G401.6 (cell line): ENCODE data around the gene RIC8B.
A peak's percentile ranks its signal among the peaks of the same experiment; 100 is the strongest.

ENCODE experiments used
- FAIRE-seq: peaks from 2 replicates; lab custom pipeline; 2012; peaks lifted over from hg19 to GRCh38; lab: Jason Lieb, UNC

RIC8B gene

DNA sequence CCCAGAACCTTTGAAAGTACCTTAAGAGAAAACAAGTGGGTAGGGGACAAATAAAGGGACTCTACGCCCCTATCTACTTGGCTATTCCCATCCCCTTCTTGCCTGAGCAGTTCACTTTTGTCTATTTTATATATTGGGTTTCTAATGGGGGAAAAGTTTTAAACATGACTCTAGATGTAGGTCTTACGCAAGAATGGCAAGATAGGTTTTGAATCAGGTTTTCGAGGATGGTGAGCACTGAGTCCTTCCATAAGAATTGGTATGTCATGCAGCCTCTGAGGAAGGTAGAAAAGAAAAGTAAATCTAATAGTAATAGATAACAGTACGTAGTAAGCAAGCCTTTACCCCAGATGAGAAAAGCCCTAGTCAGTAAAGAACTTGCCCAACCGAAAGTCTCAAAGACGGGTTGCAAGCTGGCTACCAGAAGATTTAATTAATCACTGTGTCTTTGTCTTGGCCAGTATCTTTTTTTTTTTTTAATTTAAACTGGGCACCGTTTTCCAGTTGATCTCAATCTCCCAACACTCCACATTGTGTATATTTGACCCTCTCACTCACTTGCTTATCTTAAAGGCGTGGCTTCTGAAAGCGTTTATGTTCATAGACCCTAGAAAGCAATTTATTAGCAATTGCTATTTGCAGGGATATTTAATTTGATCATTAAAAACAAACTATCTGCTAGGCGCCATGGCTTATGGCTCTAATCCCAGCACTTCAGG, 94.7 kb downstream of the RIC8B start:
- FAIRE-seq = no peak

DNA sequence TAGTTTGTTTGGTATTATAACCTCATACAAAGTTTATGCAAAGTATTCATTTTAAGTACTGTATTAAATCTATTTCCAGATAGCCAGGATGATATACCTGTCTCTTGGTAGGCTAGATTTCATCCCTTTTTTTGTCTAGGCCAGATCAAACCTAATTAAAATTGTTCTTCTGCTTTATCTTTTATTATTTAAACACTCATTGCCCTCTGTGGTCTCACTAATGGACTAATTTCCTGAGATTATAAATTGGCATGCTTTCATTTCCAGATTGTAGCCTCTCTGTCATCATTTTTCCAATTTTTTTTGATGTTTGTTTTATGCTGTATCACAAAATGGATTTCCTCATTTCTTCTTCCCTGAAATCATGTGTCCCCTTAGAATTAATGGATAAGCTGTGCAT, 95.6 kb downstream of the RIC8B start:
- FAIRE-seq = no peak

DNA sequence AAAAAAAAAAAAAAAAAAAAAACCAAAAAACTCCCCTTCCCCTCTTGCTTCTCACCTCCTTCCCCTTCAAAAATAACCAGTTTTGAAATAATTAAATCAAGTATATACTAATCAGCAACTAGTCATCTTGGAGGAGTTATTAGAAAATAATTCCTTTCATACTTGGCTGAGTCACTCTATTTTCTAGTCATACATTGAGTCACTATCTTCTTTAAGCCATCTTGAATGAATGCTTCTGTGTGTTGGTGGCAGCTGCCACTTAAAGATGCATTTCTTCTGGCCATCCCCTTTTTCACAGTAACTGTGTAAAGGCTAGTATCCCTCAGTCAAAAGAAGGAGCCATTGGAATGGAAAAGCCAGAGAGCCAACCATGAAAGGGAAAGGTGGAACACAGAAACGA, 97.0 kb downstream of the RIC8B start:
- no peak for FAIRE-seq

DNA sequence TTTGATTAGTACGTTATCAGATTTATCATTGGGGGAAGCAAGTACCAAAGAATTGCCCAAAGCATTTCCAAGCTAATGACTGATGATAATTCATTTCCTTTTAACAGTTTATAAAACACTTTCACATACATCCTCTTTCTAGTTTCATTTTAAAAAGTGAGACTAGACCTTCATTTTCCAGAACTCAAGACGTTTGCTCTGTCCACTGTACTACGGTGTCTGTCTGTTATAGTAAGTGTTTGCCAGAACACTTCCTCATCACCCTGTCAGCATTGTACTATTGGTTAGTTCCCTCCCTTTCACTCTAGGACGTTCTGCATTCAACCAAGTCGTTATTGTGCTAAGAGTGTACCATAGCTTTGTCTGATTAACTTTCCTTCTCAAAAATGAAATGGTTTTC, 99.5 kb downstream of the RIC8B start:
- FAIRE-seq = no peak

DNA sequence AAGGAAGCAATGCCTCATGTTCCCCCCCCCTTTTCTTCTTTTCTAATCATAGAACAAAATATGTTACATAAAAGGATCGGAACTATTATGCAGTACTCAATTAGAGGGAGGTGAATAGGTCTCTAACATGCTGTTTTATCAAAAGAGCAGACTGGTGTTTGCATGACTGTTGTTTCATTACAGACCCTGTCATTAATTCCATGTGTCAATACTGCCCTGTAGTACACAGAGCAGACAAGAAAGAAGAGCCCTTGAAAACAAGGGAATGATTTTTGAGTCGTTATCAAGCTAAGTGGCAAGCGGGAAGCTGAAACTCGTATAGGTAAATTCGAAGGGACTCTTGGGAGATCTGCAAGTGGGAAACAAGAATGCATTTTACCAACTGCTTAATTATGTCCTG, 104.3 kb downstream of the RIC8B start:
- no peak for FAIRE-seq

DNA sequence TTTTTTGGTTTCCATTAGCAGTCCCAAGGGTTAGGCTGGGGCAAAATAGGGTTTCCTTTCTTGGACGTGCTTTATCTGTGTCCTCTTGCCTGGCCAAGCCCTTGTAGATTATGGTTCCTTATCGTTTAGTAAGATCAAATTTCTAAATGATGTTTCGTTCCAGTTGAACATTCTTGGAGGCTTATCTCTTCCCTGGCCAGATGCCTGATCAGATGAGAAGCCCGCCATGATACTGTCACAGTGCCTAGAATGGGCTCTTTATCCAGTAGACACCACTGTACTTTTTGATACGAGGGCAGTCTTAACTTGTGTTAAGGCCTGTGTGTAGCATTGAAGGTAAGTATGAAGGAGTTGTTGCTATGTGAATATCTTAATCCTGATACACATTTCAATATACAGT, 105.1 kb downstream of the RIC8B start:
- FAIRE-seq = no peak

DNA sequence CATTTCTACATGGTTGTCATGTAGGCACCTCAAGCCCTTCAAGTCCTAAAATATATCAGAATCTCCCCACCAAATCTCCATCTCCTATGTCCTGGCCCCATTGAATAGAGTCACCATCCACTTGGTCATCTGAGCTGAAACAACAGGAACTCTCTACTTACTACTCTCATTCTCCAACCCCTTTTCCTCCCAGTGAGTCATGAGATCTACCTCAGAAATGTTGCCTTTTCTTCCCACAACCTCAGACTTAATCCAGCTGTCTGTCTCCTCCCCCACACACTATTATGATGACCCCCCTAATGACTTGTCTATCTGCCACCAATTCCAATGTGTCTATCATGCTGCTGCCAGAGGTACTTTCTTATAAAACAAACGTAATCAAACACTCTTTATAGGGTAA, 108.9 kb downstream of the RIC8B start:
- no peak for FAIRE-seq

DNA sequence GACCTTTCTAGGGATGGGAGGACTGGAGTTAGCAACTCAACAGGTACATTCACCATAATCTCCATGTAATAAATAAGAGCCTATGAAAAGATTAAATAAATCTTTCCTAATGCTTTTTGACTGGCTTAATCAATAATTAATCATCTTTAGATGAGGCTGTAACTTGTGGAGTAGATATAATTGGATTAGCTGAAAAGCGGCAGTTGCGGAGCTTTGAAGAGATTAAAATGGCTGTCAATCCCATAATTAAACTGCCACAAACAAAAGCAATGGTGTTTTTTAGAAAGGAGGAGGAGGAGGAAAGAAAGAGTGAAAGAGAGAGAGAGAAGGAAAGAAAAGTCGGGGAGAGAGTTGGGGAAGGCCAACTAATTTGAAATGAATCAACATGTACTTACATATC, 110.5 kb downstream of the RIC8B start:
- FAIRE-seq = no peak

DNA sequence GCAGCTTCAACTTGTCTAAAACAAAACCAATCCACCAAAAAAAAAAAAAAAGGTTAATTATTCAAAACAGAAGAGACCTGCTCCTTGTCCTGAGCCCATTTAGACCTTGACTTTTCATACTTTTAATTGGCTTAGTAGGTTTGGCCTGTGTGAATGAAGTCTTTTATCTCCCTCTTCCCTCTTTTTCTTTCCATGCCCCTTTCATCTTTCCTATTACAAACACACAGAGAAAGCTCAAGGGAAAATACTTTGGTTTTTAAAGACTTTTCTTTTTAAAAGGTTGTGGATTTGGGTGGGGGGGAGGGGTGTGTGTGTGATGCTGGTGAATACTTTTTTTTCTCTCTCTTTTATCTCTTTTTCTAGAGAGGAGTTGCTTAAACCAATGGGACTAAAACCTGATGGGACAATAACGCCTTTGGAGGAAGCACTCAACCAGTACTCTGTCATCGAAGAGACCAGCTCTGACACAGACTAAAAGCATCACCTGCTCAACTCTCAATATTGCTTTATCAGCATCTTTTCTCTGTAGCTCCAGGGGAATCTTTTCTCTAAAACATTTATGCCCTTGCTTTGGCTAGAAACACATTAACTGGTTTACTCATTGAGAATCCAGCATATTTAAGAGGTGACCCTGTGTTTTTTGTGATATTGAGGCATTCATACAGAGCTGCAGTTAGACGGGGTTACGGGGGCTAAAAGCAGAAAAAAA, 111.2 kb downstream of the RIC8B start:
- FAIRE-seq = no peak

DNA sequence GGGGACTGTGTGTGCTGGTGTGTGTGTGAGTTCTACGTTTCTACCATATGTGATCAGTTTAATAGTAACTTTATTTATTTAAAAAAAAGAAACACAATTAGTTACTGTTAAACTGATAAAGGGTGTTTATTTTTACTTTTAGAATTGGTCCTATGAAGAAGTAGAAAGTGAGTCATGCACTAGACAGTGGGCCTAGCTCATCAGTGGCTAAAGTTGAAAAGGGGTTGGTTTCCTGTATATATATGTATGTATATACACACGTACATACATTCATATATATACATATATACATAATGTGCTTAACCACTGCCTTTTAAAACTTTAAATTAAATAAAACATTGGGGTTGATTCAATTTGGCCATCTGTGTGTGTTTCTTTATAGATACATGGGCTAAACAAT, 112.5 kb downstream of the RIC8B start:
- FAIRE-seq = no peak

DNA sequence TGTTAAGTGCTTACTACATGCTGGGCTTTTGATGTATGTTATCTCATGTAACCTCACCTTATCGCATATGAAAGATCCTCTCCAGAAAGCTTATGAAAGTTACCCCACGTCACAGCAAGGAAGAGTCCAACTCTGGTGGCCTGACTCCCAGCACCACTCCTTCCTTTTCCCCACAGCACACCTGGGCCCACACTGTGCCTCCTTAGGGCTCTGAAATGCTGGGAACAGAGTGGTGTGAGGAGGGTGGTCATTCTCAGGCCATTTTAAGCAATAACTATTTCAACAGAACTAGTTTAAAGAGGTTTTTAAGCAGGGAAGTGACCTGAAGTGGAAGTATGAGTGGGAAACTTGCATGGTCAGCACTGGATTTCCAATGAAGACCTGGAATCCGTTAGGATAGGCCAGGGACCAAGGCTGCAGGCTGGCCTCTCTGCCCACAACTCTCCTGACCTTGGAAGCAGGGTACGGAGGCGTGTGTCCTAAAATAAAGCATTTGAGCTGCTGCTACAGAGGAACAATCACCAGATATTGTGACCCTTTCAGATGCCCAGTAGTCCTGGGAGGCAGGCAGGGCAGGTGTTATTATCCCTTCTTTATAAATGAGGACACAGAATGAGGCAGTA, 114.0 kb downstream of the RIC8B start:
- FAIRE-seq = no peak

DNA sequence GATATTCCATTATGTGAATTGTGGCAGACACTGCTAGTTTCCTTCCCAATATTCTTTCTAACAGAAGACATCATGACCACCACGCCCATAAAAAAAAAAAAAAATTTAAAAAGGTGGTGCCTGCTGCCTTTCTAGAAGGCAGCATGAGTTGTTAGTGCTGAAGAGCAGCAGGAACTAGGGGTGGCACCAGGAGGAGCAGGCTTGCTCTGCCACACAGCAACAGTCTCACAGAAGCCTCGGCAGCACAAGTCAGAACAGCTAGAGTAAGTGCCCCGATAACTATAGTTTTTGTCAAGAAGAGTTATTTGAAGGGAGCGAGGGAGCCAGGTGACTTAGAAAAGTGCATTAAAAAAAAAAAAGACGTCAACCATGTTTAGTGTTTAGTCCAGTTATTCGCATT, 114.8 kb downstream of the RIC8B start:
- no peak for FAIRE-seq

DNA sequence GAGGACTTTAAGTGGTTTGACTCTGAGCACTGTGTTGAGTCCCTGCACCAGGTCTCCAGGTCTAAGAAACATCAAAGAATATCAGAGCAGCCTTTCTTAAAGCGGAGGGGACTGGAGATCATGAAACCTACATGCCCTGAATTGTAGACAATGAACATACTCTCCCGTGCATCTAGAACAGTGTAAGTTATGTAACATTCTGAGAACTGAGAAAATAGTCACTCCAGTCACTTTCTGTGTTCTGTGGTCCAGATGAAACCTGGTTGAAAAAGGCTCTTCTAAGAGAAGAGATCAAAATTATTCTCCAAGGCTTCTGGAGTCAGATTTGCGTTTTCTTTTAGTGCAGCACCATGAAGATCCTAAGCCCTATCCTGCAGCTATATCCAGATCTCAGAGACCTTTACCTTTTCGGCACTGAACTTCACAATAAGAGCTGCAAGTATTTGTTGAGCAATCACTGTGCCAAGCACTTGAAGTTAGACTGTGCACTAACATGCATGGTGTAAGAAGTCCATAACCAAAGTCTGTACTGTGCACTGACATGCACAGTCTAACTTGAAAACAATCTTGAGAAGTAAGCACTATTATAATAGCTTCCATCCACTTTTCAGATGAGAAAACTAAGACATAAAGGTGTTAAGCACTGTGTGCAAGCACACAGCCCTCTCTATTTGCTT, 115.6 kb downstream of the RIC8B start:
- FAIRE-seq = no peak

DNA sequence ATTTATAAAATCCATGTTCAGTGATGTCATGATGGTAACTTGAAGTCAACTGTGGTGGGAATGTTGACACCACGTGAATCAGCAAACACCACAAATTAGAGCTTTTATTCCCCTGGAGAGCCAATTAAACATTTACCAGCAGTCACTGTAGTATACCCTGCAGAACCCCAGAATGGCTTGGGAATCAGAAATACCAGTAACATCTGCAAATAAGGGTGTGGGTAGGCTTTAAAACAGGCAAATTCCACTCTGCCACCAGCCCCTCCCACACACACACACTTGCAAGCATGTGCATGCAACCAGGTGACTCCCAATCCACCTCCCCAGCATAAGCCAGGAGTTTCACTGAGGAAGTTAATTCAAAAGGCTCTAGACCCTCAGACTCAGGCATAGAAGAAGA, 117.6 kb downstream of the RIC8B start:
- FAIRE-seq = no peak

DNA sequence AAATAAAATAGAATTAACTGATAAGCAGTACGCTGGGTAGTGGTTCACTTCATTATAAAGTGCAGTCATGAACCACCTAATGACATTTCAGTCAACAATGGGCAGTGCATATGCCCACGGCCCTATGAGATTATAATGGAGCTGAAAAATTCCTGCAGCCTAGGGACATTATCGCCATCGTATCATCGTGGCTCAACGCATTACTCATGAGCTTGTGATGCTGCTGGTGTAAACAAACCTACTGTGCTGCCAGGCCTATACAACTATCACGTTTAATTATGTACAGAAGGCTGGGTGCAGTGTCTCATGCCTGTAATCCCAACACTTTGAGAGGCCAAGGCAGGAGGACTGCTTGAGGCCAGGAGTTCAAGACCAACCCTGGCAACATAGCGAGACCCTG, 119.0 kb downstream of the RIC8B start:
- no peak for FAIRE-seq

DNA sequence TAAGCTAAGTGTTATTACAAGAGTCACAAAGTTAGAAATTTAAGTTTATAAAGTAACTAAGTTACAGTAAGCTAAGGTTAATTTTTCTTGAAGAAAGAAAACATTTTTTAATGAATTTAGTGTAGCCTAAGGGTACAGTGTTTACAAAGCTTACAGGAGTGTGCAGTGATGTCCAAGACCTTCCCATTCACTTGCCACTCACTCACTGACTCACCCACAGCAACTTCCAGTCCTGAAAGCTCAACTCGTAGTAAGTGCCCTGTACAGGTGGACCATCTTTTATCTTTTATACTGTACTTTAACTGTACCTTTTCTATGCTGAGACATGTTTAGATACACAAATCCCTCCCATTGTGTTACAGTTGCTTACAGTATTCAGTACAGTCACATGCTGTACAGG, 120.3 kb downstream of the RIC8B start:
- FAIRE-seq = peak; percentile 39

DNA sequence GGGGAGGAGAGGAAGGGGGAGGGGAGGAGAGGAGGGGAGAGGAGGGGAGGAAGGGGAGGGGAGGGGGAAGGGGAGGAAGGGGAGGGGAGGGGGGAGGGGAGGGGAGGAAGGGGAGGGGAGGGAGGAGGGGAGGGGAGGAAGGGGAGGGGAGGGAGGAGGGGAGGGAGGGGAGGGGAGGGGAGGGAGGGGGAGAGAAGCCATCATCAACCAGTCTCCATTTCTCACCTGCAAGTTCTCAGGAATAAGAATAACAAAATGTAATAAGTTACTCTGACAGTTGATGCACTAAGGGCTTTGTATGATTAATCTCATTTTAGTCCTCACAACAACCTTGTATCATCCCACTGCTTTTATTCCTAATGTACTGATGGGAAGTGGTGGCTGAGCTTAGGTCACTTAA, 122.1 kb downstream of the RIC8B start:
- FAIRE-seq = no peak

DNA sequence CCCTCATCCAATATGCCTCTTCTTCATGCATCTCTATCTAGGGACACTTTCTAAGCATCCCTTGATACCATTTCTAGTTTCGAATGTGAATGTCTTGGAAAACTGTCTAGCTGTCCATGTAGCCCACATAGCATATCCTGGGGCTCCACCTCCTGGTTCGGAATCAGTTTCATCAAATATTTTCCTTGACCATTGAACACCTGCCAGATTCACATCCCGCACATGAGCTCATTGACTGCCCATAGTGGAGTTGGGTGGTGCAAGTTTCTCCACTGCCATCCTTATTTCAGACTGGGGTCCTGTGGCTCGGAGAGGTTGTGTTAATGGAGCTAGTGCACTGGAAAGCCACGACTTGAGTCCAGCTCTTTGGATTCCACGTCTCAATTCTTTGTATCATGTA, 122.6 kb downstream of the RIC8B start:
- no peak for FAIRE-seq

DNA sequence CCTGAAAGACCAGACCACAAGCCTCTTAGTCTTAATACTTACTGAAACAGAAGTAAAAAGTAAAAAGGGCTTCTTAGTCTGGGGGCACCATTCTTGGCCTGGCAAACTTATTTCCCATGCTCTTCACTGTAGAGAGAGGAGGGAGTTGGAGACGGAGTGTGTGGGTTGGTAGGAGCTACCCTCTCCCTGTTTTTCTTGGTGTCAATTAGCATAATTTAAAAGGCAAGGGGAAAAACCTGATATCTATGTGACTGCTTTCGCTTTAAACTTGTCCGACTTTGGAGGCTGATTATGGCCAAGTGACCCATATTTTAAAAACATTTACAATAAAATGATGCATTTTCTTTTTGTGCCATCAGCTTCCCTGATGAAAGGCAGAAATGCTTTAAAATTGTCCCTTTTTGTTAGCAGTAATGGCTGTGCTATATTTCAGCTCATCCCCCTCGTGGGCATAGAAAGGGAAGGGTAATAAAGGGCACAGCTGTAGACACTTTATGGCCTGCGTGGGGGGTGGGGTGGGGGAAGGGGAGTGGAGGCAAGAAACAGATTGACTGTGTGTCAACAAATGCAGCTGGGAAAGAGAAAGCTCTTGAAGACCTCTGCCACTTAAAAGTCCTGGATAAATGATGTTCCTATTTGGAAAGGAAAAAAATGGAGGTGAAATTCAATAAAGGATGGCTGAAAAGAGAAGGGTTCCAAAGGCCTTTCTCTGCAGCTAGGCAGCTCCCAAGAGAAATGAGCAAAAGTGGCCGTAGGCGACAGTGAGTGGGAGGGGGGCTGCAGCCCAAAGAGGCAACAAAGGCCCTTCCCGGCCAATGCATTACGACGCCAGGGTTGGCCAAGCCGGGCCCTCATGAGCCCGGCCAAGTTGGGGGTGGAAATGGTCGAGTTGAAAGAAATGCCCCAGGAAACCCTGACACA, 123.8 kb downstream of the RIC8B start:
- FAIRE-seq = no peak

DNA sequence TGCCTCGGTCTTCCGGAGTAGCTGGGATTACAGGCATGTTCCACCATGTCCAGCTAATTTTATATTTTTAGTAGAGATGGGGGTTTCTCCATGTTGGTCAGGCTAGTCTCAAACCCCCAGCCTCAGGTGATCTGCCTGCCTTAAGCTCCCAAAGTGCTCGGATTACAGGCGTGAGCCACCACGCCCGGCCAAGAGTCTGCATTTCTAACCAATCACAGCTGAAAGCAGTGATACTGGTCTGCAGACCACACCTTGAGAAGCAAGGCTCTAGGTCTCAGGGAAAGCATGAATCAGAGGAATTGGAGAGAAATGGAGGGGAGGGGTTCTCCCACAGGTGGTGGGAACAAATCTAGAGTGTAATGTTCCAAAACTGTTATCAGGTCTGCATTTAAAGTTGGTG, 126.1 kb downstream of the RIC8B start:
- FAIRE-seq = no peak

DNA sequence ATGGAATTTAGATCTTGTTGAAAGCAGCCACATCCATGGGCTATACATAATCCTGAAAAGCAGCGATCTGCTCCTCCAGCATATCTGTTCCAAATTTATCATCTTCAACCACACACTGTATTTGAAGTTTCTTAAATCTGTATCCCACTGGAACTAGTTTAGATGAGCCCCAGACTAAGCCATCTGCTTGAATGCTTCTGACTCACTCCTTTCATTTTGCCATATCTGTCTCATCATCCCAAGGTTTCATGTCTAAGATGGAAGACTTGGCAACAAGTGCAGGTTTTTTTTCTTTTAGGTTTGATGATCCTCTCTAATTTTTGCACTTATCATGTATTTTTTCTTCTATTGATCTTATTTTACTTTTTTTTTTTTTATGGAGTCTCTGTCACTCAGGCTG, 126.8 kb downstream of the RIC8B start:
- FAIRE-seq = no peak

DNA sequence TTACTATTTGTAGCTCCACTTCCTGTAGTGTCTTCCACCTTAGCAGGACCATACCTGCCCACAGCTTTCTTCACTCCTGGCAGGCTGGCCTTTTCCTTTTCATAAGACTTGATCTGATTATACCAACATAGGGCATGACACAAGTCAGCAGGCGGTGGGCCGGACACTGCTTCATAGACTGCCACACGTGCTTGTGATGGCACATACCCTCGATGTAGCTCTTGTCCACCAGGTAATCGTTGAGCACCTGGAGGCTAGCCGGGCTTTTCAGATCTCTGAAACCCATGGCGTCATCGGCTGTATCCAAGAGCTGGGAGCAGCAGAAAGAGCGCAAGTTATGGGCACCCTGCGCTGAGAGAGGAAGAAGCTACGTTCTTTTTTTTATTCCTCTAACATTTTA, 127.6 kb downstream of the RIC8B start:
- no peak for FAIRE-seq
